NCI-H187 treated with DMSO at 0.1 percent for 48 hours (cell line): ENCODE results near the gene TRIP13.
"Not testable (repeated sequence)": the region's sequence is repeated elsewhere in the genome, so short reads cannot be mapped to it uniquely, and the experiment has no call there.

Experiments used
- DNase-seq: peaks from one replicate; lab custom pipeline; 2025; lab: John Stamatoyannopoulos, UW

Gene TRIP13

GRCh38 chr5:893137-893506 is 438 bp downstream of the TRIP13 start:
- DNase-seq: no peak

GRCh38 chr5:893711-894110 is 1.0 kb downstream of the TRIP13 start:
- no peak for DNase-seq

- DNase-seq: no peak
Observed at GRCh38 chr5:900781-901180, 8.1 kb downstream of the TRIP13 start.

- no peak for DNase-seq
Observed at GRCh38 chr5:902129-902916, 9.6 kb downstream of the TRIP13 start.

- no peak for DNase-seq
Observed at GRCh38 chr5:903756-904096, 11.0 kb downstream of the TRIP13 start.

GRCh38 chr5:905139-905642 is 12.5 kb downstream of the TRIP13 start:
- DNase-seq: no peak

- DNase-seq: no peak
Observed at GRCh38 chr5:907366-907910, 14.8 kb downstream of the TRIP13 start.

GRCh38 chr5:908172-908571 is 15.5 kb downstream of the TRIP13 start:
- no peak for DNase-seq

- no peak for DNase-seq
Observed at GRCh38 chr5:909086-909485, 16.4 kb downstream of the TRIP13 start.

- DNase-seq: no peak
Observed at GRCh38 chr5:909994-910768, 17.5 kb downstream of the TRIP13 start.

GRCh38 chr5:910769-911160 is 18.1 kb downstream of the TRIP13 start:
- DNase-seq: no peak

- no peak for DNase-seq
Observed at GRCh38 chr5:911601-912000, 18.9 kb downstream of the TRIP13 start.

- DNase-seq: no peak
Observed at GRCh38 chr5:912280-913091, 19.8 kb downstream of the TRIP13 start.

GRCh38 chr5:914174-914573 is 21.5 kb downstream of the TRIP13 start:
- DNase-seq: no peak

GRCh38 chr5:914612-915011 is 21.9 kb downstream of the TRIP13 start:
- no peak for DNase-seq

- DNase-seq: not testable (repeated sequence)
Observed at GRCh38 chr5:915346-915745, 22.7 kb downstream of the TRIP13 start.

GRCh38 chr5:915946-916345 is 23.3 kb downstream of the TRIP13 start:
- DNase-seq: no peak

- DNase-seq: no peak
Observed at GRCh38 chr5:916441-917293, 24.0 kb downstream of the TRIP13 start.

GRCh38 chr5:918717-919116 is 26.0 kb downstream of the TRIP13 start:
- not testable (repeated sequence) for DNase-seq

- no peak for DNase-seq
Observed at GRCh38 chr5:919356-920000, 26.8 kb downstream of the TRIP13 start.

- DNase-seq: no peak
Observed at GRCh38 chr5:920321-920720, 27.6 kb downstream of the TRIP13 start.
